ENCODE data around the gene EIF3L.

EIF3L gene

GRCh38 chr22:37913233-37913721 is 64.1 kb downstream of the EIF3L start:
- DNase-seq (ENCODE audit: low read depth) = no peak
- H3K4me3 ChIP-seq (ENCODE audit: low read depth, low read length) = no peak overlapping the region
- no peak for TF ChIP-seq MAX (IDR thresholded peaks at IDR 0.05; ENCODE audit: low read depth, low read length)
- TF ChIP-seq MYC (IDR thresholded peaks at IDR 0.05; ENCODE audit: low read depth, low read length) = no peak
- TF ChIP-seq CTCF (IDR thresholded peaks at IDR 0.05; ENCODE audit: low read depth, low read length) = no peak
- no peak for TF ChIP-seq POLR2A (IDR thresholded peaks at IDR 0.05; ENCODE audit: extremely low read depth, insufficient read length)

GRCh38 chr22:37916311-37916710 is 67.1 kb downstream of the EIF3L start:
- no peak overlapping the region for H3K4me3 ChIP-seq (ENCODE audit: low read depth, low read length)
- DNase-seq (ENCODE audit: low read depth) = no peak
- TF ChIP-seq MAX (IDR thresholded peaks at IDR 0.05; ENCODE audit: low read depth, low read length) (no peak), CTCF (IDR thresholded peaks at IDR 0.05; ENCODE audit: low read depth, low read length) (no peak), MYC (IDR thresholded peaks at IDR 0.05; ENCODE audit: low read depth, low read length) (no peak), POLR2A (IDR thresholded peaks at IDR 0.05; ENCODE audit: extremely low read depth, insufficient read length) (no peak)

GRCh38 chr22:37917874-37918548 is 68.8 kb downstream of the EIF3L start:
- TF ChIP-seq POLR2A (IDR thresholded peaks at IDR 0.05; ENCODE audit: extremely low read depth, insufficient read length) (no peak), MYC (IDR thresholded peaks at IDR 0.05; ENCODE audit: low read depth, low read length) (no peak), MAX (IDR thresholded peaks at IDR 0.05; ENCODE audit: low read depth, low read length) (no peak), CTCF (IDR thresholded peaks at IDR 0.05; ENCODE audit: low read depth, low read length) (no peak)
- no peak for DNase-seq (ENCODE audit: low read depth)
- H3K4me3 ChIP-seq (ENCODE audit: low read depth, low read length) = no peak overlapping the region

GRCh38 chr22:37918580-37919270 is 69.5 kb downstream of the EIF3L start:
- no peak for TF ChIP-seq POLR2A (IDR thresholded peaks at IDR 0.05; ENCODE audit: extremely low read depth, insufficient read length)
- TF ChIP-seq MAX (IDR thresholded peaks at IDR 0.05; ENCODE audit: low read depth, low read length) = no peak
- no peak for TF ChIP-seq CTCF (IDR thresholded peaks at IDR 0.05; ENCODE audit: low read depth, low read length)
- TF ChIP-seq MYC (IDR thresholded peaks at IDR 0.05; ENCODE audit: low read depth, low read length) = no peak
- H3K4me3 ChIP-seq (ENCODE audit: low read depth, low read length) = no peak overlapping the region
- no peak for DNase-seq (ENCODE audit: low read depth)

GRCh38 chr22:37920126-37920525 is 70.9 kb downstream of the EIF3L start:
- TF ChIP-seq MAX (IDR thresholded peaks at IDR 0.05; ENCODE audit: low read depth, low read length) (no peak), POLR2A (IDR thresholded peaks at IDR 0.05; ENCODE audit: extremely low read depth, insufficient read length) (no peak), CTCF (IDR thresholded peaks at IDR 0.05; ENCODE audit: low read depth, low read length) (no peak), MYC (IDR thresholded peaks at IDR 0.05; ENCODE audit: low read depth, low read length) (no peak)
- DNase-seq (ENCODE audit: low read depth) = no peak
- no peak overlapping the region for H3K4me3 ChIP-seq (ENCODE audit: low read depth, low read length)

Data from NB4 (cell line).